A549 (cell line): ENCODE measurements around the gene RAI14. TPM values are rescaled to one million over a fixed set of nuclear protein-coding genes. Genes with fewer than 3 reads are reported as not detected.
"Not testable (repeated sequence)": the region's sequence is repeated elsewhere in the genome, so short reads cannot be mapped to it uniquely, and the experiment has no call there.

Experiments used
- ATAC-seq, 2 experiments: fragments of 200-7000 bp in 1 of 2; fragments of >200 bp in 1 of 2; cut with Nextera tagmentation in 1 of 2; cut with Tn5 transposase in 1 of 2; 3 replicates each; pipeline versions ENCODE4 v1.8.0 to v1.9.1; 2018 to 2020; ENCODE audit warnings: mild to moderate bottlenecking in 1 of 2, moderate library complexity in 1 of 2
- CTCF ChIA-PET: fragments of 300-600 bp; sonication (Branson Sonifier 250); formaldehyde crosslinking; extraction: SDS; loops from one replicate; lab custom pipeline; 2021; ENCODE audit warnings: antibody characterized with exemption, inconsistent platforms; lab: Yijun Ruan, JAX
- POLR2A ChIA-PET: fragments of 350-600 bp; formaldehyde crosslinking; extraction: SDS; loops from one replicate; lab custom pipeline; 2021; ENCODE audit warnings: antibody characterized with exemption, inconsistent platforms; lab: Yijun Ruan, JAX
- DNase-seq, 2 experiments: peaks; one replicate each; pipeline versions ENCODE4 v3.0.0 to v3.0.0-alpha.2; 2011 to 2016; ENCODE audit warnings: low read depth in 1 of 2, low spot score in 1 of 2
- FAIRE-seq: peaks from 2 replicates; lab custom pipeline; 2011; peaks lifted over from hg19 to GRCh38; lab: Jason Lieb, UNC
- H3K27ac ChIP-seq, 2 experiments: fragments of >200 bp; sonication (Bioruptor Twin); formaldehyde crosslinking; 3 replicates each; pipeline ENCODE4 v1.5.1; 2016 to 2017
- H3K4me1 ChIP-seq: fragments of >200 bp; sonication (Bioruptor Twin); formaldehyde crosslinking; 3 replicates; pipeline ENCODE4 v1.6.1; 2016
- H3K4me2 ChIP-seq: fragments of >200 bp; sonication (Bioruptor Twin); formaldehyde crosslinking; 3 replicates; pipeline ENCODE4 v1.6.1; 2016
- H3K4me3 ChIP-seq: fragments of >200 bp; sonication (Bioruptor Twin); formaldehyde crosslinking; 3 replicates; pipeline ENCODE4 v1.5.1; 2016
- H3K9me3 ChIP-seq: fragments of >200 bp; sonication (Bioruptor Twin); formaldehyde crosslinking; 3 replicates; pipeline ENCODE4 v1.6.1; 2016
- BCL3 ChIP-seq: fragments of >200 bp; sonication (Bioruptor Twin); formaldehyde crosslinking; IDR thresholded peaks from 3 replicates; pipeline ENCODE4 v1.6.1; 2016
- CHD4 ChIP-seq: fragments of 200-600 bp; sonication (generic); IDR thresholded peaks from 2 replicates; pipeline ENCODE4 v1.6.1; 2016; ENCODE audit warnings: antibody characterized with exemption, mild to moderate bottlenecking, borderline replicate concordance
- HEYL ChIP-seq: fragments of 250-450 bp; sonication (Bioruptor Pico); IDR thresholded peaks from 2 replicates; pipeline ENCODE4 v1.8.0; 2021; ENCODE audit warnings: mild to moderate bottlenecking, moderate library complexity
- HOXB5 ChIP-seq: fragments of 250-450 bp; sonication (Bioruptor Pico); IDR thresholded peaks from 2 replicates; pipeline ENCODE4 v1.5.0; 2020; ENCODE audit warnings: mild to moderate bottlenecking, moderate library complexity
- MAFK ChIP-seq: fragments of 450-650 bp; IDR thresholded peaks from 2 replicates; pipeline ENCODE4 v1.6.1; 2014; ENCODE audit not compliant: partially characterized antibody
- MAX ChIP-seq: IDR thresholded peaks from 2 replicates; pipeline ENCODE4 v1.6.1; 2012
- NPAS2 ChIP-seq: fragments of 250-450 bp; sonication (Bioruptor Pico); IDR thresholded peaks from 2 replicates; pipeline ENCODE4 v1.8.0; 2022; ENCODE audit warnings: mild to moderate bottlenecking, moderate library complexity, borderline replicate concordance
- POLR2A ChIP-seq: IDR thresholded peaks from 2 replicates; pipeline ENCODE4 v1.6.1; 2012; ENCODE audit warnings: mild to moderate bottlenecking, low read length
- RARB ChIP-seq: fragments of 250-450 bp; sonication (Bioruptor Pico); IDR thresholded peaks from 2 replicates; pipeline ENCODE4 v1.8.0; 2021; ENCODE audit warnings: mild to moderate bottlenecking, moderate library complexity
- RNF2 ChIP-seq: fragments of 200-600 bp; sonication (generic); IDR thresholded peaks from 2 replicates; pipeline ENCODE4 v1.6.1; 2016; ENCODE audit warnings: low read depth, mild to moderate bottlenecking, antibody characterized with exemption, moderate library complexity, borderline replicate concordance
- TFCP2L1 ChIP-seq: fragments of 250-450 bp; sonication (Bioruptor Pico); IDR thresholded peaks from 2 replicates; pipeline ENCODE4 v1.5.0; 2021; ENCODE audit warnings: mild to moderate bottlenecking
- ZFP36 ChIP-seq: fragments of 450-650 bp; IDR thresholded peaks from 2 replicates; pipeline ENCODE4 v1.6.1; 2014; ENCODE audit warnings: borderline replicate concordance; ENCODE audit not compliant: partially characterized antibody
- ZSCAN20 ChIP-seq: fragments of 250-450 bp; sonication (Bioruptor Pico); IDR thresholded peaks from 2 replicates; pipeline ENCODE4 v1.8.0; 2022; ENCODE audit warnings: mild to moderate bottlenecking, moderate library complexity
- WGBS: methylation state at CpG from one replicate; pipeline ENCODE4 v1.1.6; 2017; ENCODE audit errors: missing lambda C conversion rate; 5-methylcytosine and 5-hydroxymethylcytosine counted together
- polyA plus RNA-seq, 4 experiments: library from polyadenylated mRNA; depleted of rRNA in 3 of 4; stranded (reverse); fragments of >200 nt; fragmentation: RNase III in 1 of 4; extraction: RNeasy Plus Mini Kit Qiagen cat#74134 plus additional on column Dnase treatment in 1 of 4; gene quantifications; 2 replicates in 3 of 4; 3 replicates in 1 of 4; pipeline ENCODE4 v1.2.3, GENCODE V29; 2011 to 2017

The RAI14 gene
- polyA plus RNA-seq, 2 of the 4 experiments (the other 2 are of a cell fraction): 71.9 to 97.7 TPM

- DNase-seq: no peak
These were observed 43.3 kb downstream of the RAI14 start for GRCh38 chr5:34699155-34700077.

GRCh38 chr5:34700078-34700452 is 43.9 kb downstream of the RAI14 start:
- Histone ChIP-seq H3K9me3 (no peaks in the 10 kb centered on the region), H3K4me2 (no peak overlapping the region), H3K4me1 (peaks cover 65% of the 10 kb centered on the region), H3K4me3 (no peak overlapping the region), H3K27ac (0 out of 6 replicates have a peak overlapping the region, but pooled peaks of 1 of the 2 experiments have one; percentile 17)
- ChIA-PET CTCF (interaction anchor here (1.0 to 1.2 kb wide), 4 partner anchors 13 to 214 kb away, joined by 3 to 5 read pairs (median 3); no protein-coding TSS in a partner anchor), POLR2A (interaction anchor here (1.3 kb wide), 1 partner anchor 216 kb away, joined by 4 read pairs; the partner anchor contains the start of genes BRIX1 and RAD1)
- ATAC-seq (no peak), DNase-seq (no peak), FAIRE-seq (no peak)
- no peak for TF ChIP-seq NPAS2
- WGBS: 97% methylated on average over 2 of the region's 2 CpGs

More at GRCh38 chr5:34699155-34700077, 43.3 kb downstream of the RAI14 start:
- ChIA-PET CTCF (interaction anchor here (0.8 to 1.2 kb wide), 4 partner anchors 12 to 199 kb away, joined by 3 to 5 read pairs (median 3); no protein-coding TSS in a partner anchor), POLR2A (interaction anchor here (1.3 kb wide), 1 partner anchor 216 kb away, joined by 4 read pairs; the partner anchor contains the start of genes BRIX1 and RAD1)
- ATAC-seq (no peak), FAIRE-seq (no peak)
- peaks cover 68% of the 10 kb centered on the region for H3K4me1 ChIP-seq
- TF ChIP-seq HEYL (CRISPR knock-in tag) (no peak), ZSCAN20 (CRISPR knock-in tag) (no peak), RNF2 (no peak), MAX (no peak), MAFK (no peak), BCL3 (no peak), ZFP36 (no peak), CHD4 (no peak), POLR2A (no peak), HOXB5 (CRISPR knock-in tag) (no peak), RARB (no peak)
- H3K27ac ChIP-seq: peak overlapping the region in 1 of 2 experiments; percentile 20; a peak in 1 of 6 replicates
- H3K4me3 ChIP-seq: no peak overlapping the region
- 91% methylated on average over 9 of the region's 9 CpGs for WGBS
- H3K9me3 ChIP-seq: no peaks in the 10 kb centered on the region
- no peak overlapping the region for H3K4me2 ChIP-seq

- H3K9me3 ChIP-seq, ATAC-seq, H3K4me3 ChIP-seq, FAIRE-seq, DNase-seq, H3K4me2 ChIP-seq, CTCF ChIA-PET, POLR2A ChIA-PET: not testable (repeated sequence)
- Histone ChIP-seq H3K27ac (peak overlapping the region in 1 of 2 experiments; percentile 49; a peak in 2 of 6 replicates), H3K4me1 (peaks cover 70% of the 10 kb centered on the region)
- WGBS: 96% methylated on average over 2 of the region's 2 CpGs
These were observed 45.3 kb downstream of the RAI14 start for GRCh38 chr5:34701442-34701841.

GRCh38 chr5:34703767-34704713 is 47.9 kb downstream of the RAI14 start:
- DNase-seq: no peak
- ATAC-seq: peak in 1 of 2 experiments; percentile 11; a peak in 1 of 6 replicates
- H3K27ac ChIP-seq: no peak overlapping the region
- POLR2A ChIA-PET: no interaction called here
- H3K9me3 ChIP-seq: no peaks in the 10 kb centered on the region
- FAIRE-seq: no peak
- 91% methylated on average over 10 of the region's 10 CpGs for WGBS
- no peak overlapping the region for H3K4me2 ChIP-seq
- H3K4me3 ChIP-seq: no peak overlapping the region
- CTCF ChIA-PET: interaction anchor here (1.0 to 1.7 kb wide), 5 partner anchors 10 to 195 kb away, joined by 3 to 7 read pairs (median 3); no protein-coding TSS in a partner anchor
- H3K4me1 ChIP-seq: peaks cover 61% of the 10 kb centered on the region
- TF ChIP-seq TFCP2L1: no peak
